Tibial artery (tissue), 4 donors: ENCODE data around the gene COG7.
"Not testable (repeated sequence)": the region's sequence is repeated elsewhere in the genome, so short reads cannot be mapped to it uniquely, and the experiment has no call there.

Experiments used
- DNase-seq, 2 donors: peaks; one replicate each; pipeline ENCODE4 v3.0.0-alpha.2; 2019
- H3K27ac ChIP-seq, 2 donors: fragments of 200-600 bp; sonication (generic) in 1 of 2; 1 replicate in 1 of 2; 2 replicates in 1 of 2; pipeline ENCODE4 v1.5.1; 2018 to 2019; ENCODE audit warnings: mild to moderate bottlenecking in 1 of 2
- H3K27me3 ChIP-seq, 2 donors: fragments of 200-600 bp; sonication (generic) in 1 of 2; one replicate each; pipeline versions ENCODE4 v1.5.1 to v1.6.0; 2016 to 2019
- H3K36me3 ChIP-seq, 3 donors: fragments of 200-600 bp; sonication (generic) in 2 of 3; one replicate each; pipeline ENCODE4 v1.5.1; 2016 to 2019; ENCODE audit warnings: mild to moderate bottlenecking in 2 of 3
- H3K4me1 ChIP-seq, 4 donors: fragments of 200-600 bp; sonication (generic) in 2 of 4; 1 replicate in 3 of 4; 2 replicates in 1 of 4; pipeline ENCODE4 v1.5.1; 2016 to 2019
- H3K4me3 ChIP-seq, 2 donors: fragments of 200-600 bp; sonication (generic) in 1 of 2; 1 replicate in 1 of 2; 2 replicates in 1 of 2; pipeline ENCODE4 v1.5.1; 2018 to 2019; ENCODE audit warnings: mild to moderate bottlenecking in 2 of 2
- H3K9me3 ChIP-seq, 3 donors: fragments of 200-600 bp; sonication (generic) in 1 of 3; one replicate each; pipeline ENCODE4 v1.5.1; 2016 to 2019
- CTCF ChIP-seq, 2 experiments: fragments of 200-600 bp in 1 of 2; fragments of 450-650 bp in 1 of 2; IDR thresholded peaks; one replicate each; pipeline ENCODE4 v1.5.1; 2017 to 2019; ENCODE audit warnings: antibody characterized with exemption in 2 of 2, mild to moderate bottlenecking in 1 of 2, moderate library complexity in 1 of 2
- intact Hi-C: fragments of 100-400 bp; cut with DNase I; formaldehyde crosslinking; loops from one replicate; pipeline ENCODE4 v1.15.0; 2023; ENCODE audit warnings: low total_unique reads

COG7 gene

GRCh38 chr16:23395732-23396131, 57.3 kb downstream of the COG7 start:
- Histone ChIP-seq H3K4me3 (no peak overlapping the region), H3K27me3 (no peaks in the 10 kb centered on the region), H3K36me3 (peaks cover 61 to 97% (median 84%) of the 10 kb centered on the region in 3 donors), H3K27ac (no peak overlapping the region), H3K9me3 (no peaks in the 10 kb centered on the region), H3K4me1 (no peaks in the 10 kb centered on the region)
- DNase-seq = peak in 1 of 2 donors; percentile 5
- no peak for TF ChIP-seq CTCF (IDR thresholded peaks at IDR 0.05)
- intact Hi-C loops = no loop called here

GRCh38 chr16:23394141-23394831, 58.7 kb downstream of the COG7 start:
- H3K27ac ChIP-seq = no peak overlapping the region
- intact Hi-C loops = no loop called here

GRCh38 chr16:23392223-23392600, 60.8 kb downstream of the COG7 start:
- Histone ChIP-seq H3K27me3 (no peaks in the 10 kb centered on the region), H3K36me3 (peaks cover 76 to 95% (median 78%) of the 10 kb centered on the region in 3 donors), H3K4me3 (no peak overlapping the region), H3K27ac (no peak overlapping the region), H3K4me1 (no peaks in the 10 kb centered on the region), H3K9me3 (no peaks in the 10 kb centered on the region)
- intact Hi-C loops = no loop called here
- no peak for DNase-seq
- no peak for TF ChIP-seq CTCF (IDR thresholded peaks at IDR 0.05)

More at GRCh38 chr16:23394141-23394831, 58.7 kb downstream of the COG7 start:
- Histone ChIP-seq H3K9me3 (no peaks in the 10 kb centered on the region), H3K4me1 (no peaks in the 10 kb centered on the region), H3K4me3 (no peak overlapping the region), H3K36me3 (peaks cover 72 to 97% (median 81%) of the 10 kb centered on the region in 3 donors), H3K27me3 (no peaks in the 10 kb centered on the region)
- no peak for DNase-seq
- no peak for TF ChIP-seq CTCF (IDR thresholded peaks at IDR 0.05)

GRCh38 chr16:23391381-23392222, 61.4 kb downstream of the COG7 start:
- Histone ChIP-seq H3K36me3 (peaks cover 71 to 93% (median 72%) of the 10 kb centered on the region in 3 donors), H3K27me3 (no peaks in the 10 kb centered on the region), H3K27ac (no peak overlapping the region), H3K9me3 (no peaks in the 10 kb centered on the region), H3K4me3 (no peak overlapping the region), H3K4me1 (no peaks in the 10 kb centered on the region)
- TF ChIP-seq CTCF (IDR thresholded peaks at IDR 0.05) = no peak
- no peak for DNase-seq
- intact Hi-C loops = no loop called here

GRCh38 chr16:23389936-23390335, 63.1 kb downstream of the COG7 start:
- intact Hi-C loops, H3K4me1 ChIP-seq, H3K27ac ChIP-seq, DNase-seq, H3K27me3 ChIP-seq, H3K4me3 ChIP-seq, H3K9me3 ChIP-seq: not testable (repeated sequence)
- peaks cover 59 to 86% (median 59%) of the 10 kb centered on the region in 3 donors for H3K36me3 ChIP-seq

GRCh38 chr16:23389201-23389600, 63.8 kb downstream of the COG7 start:
- intact Hi-C loops = no loop called here
- TF ChIP-seq CTCF (IDR thresholded peaks at IDR 0.05) = no peak

More at GRCh38 chr16:23389201-23389600, 63.8 kb downstream of the COG7 start:
- Histone ChIP-seq H3K4me1 (no peaks in the 10 kb centered on the region), H3K27me3 (no peaks in the 10 kb centered on the region), H3K4me3 (no peak overlapping the region), H3K27ac (no peak overlapping the region), H3K9me3 (no peaks in the 10 kb centered on the region), H3K36me3 (peaks cover 56 to 78% (median 59%) of the 10 kb centered on the region in 3 donors)
- no peak for DNase-seq
